ENCODE measurements around the gene REV3L.
"Not testable (repeated sequence)": the region's sequence is repeated elsewhere in the genome, so short reads cannot be mapped to it uniquely, and the experiment has no call there.

The REV3L gene

GRCh38 chr6:111361648-111362047, 121.4 kb downstream of the REV3L start:
- no peak for DNase-seq (ENCODE audit: low read depth)

DNA sequence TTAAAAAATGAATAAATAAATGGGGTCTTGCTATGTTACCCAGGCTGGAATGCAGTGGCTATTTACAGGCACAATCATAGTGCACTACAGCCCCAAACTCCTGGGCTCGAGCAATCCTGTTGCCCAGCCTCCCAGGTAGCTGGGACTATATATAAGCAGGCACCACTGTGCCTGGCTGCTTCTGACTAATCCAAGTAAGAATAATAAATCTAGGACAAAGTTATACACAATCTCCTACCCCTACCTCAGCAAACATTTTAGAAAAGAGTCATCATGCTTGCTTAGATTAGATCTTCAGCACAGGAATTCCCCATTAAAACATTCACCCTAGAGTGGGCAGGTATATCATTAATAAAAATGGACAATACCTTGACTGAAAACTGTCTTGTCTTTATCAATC, 124.6 kb downstream of the REV3L start:
- no peak for DNase-seq (ENCODE audit: low read depth)

DNA sequence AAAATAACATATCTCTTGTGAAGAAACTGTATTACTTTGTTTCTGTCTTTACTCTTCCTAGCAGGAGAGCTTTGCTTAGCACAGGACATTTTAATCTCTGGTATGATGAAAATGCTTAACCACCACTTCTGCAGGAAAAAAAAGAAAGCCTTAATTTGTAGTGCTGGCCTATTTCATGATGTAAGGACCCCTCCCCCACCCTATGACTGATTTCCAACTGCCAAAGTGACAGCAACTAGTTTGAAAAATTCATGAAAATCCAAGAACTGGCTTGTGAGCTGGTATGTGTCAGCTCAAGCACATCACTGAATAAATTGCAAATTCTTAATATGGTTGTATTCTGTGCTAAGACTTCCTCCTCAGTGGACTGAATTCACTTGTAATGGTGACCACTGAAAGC, 125.3 kb downstream of the REV3L start:
- no peak for DNase-seq (ENCODE audit: low read depth)

GRCh38 chr6:111356551-111356950, 126.5 kb downstream of the REV3L start:
- no peak for DNase-seq (ENCODE audit: low read depth)

DNA sequence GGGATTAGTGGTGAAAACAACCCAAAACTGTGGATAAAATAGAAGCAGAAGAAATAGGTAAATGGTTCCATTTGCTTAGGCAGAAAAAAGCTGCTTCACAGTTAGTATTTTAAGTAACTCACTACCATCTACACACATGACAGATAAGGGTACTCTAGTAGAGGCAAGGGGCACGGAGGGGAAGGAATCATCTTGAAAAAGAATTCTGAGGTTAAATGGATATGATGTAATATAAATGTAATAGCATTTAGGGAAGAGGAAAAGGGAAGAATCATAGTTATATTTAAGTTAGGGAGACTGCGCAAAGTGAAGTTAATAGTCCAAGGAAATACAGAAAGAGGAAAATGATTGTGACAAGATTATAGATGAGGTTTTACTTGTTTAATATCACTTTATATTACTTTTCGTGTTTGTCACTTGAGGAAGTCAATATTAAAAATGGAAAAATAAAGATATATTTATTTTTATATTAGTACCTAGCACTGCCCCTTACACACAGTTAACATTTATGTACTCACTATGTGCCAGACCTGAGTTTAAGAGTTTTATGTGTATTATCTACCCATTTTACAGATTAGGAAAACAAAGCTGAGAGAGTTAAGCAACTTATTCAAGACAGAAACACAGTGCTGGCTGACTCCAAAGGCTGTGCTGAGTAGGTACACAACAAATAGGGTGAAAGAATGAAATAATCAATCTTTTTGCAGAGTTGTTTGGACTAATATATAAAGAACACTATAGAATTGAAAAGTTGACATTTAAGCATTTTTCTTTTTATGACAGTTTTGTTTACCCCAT, 128.1 kb downstream of the REV3L start:
- DNase-seq (ENCODE audit: low read depth), result no peak

DNA sequence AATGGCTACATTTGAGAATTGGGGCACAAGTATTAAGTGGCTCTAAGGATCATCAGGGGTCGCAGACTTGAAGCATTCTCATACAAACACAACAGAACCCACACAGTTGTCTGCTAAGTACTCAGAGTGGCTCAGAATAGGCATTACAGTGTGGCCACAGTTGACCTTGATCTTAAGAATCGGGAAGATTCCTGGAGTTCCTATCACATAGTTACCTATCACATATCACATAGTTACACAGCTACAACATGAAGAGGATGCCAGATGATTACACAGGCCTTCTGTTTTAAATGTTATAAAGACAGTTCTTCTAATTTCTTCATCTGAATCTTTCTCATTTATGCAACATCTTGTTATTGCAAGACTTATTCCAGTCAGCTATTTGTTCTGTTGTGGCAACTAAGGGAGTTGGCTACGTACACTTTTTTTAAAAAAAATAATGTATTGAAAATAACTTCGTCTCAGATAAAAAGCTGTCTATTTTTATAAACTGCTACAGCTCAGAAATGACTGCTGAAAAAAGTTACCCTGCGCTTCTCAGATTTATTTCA, 129.0 kb downstream of the REV3L start:
- DNase-seq (ENCODE audit: low read depth), result no peak

GRCh38 chr6:111347589-111347988, 135.4 kb downstream of the REV3L start:
- no peak for DNase-seq (ENCODE audit: low read depth)

DNA sequence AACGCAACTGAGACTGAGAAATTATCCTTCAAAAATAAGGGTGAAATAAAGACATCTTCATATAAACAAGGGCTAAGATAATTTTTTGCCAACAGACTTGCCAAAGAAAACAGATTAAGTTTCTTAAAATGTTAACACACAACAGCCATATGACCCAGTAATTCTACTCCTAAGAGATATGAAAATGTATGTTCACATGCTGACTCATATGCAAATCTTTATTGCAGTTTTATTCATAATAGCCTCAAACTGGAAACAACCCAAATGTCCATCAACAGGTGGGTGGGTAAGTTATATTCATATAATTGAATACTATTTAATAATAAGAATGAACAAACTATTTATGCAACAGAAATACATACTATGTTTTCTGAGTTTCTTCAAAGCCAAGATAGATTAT, 140.1 kb downstream of the REV3L start:
- DNase-seq (ENCODE audit: low read depth), result no peak

DNA sequence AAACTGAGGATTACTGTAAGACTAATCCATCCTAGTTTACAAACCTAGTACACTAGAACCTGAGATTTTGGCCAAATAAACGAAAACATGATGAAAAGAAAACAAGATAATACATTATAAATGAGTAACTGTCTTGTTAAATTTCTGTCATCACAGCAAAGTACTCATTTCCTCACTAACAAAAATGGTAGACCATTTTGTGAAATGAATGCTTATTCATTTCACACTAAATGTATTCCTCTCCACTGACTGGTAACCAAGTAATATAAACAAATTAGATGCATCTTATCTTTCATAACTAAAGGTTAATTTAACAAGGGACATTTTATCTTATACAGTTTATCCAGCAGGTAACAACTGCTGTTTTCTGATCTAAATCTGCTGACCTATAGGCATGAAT, 143.7 kb downstream of the REV3L start:
- DNase-seq (ENCODE audit: low read depth), result no peak

DNA sequence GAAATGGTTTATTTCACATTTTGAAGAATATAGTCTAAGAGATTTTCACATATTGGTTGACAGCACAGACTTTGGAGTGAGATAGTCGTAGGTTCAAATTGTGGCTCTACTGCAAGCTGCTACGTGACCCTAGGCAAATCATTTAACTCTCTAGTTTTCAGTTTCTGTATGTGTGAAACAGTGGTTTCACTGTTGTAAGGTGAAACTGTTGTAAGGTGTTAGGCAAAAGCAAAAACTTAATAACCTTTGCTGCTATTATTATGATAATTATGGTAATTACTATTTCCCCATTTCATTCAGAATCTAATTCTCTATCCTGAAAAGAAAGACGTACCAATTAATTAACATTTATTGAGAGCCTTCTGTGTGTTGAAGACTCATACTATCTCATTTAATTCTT, 144.2 kb downstream of the REV3L start:
- no peak for DNase-seq (ENCODE audit: low read depth)

DNA sequence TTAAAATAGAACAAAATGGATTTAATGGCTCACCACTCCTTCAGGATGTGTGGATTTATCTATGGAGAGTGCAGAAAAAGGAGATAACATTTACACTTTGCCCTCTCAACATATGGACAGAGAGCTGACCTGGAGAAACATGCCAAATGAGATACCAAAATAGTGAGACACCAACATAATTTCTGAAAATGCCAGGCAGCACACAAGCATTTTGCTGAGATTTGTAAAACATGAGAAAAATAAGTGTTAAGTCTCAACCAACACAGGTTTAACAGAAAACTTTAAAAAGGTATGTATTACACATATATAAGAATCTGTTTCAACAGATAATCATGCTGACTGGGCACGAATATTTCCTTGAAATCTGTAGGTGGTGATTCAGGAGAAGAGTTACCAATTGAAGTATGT, 145.2 kb downstream of the REV3L start:
- DNase-seq (ENCODE audit: low read depth), result no peak

DNA sequence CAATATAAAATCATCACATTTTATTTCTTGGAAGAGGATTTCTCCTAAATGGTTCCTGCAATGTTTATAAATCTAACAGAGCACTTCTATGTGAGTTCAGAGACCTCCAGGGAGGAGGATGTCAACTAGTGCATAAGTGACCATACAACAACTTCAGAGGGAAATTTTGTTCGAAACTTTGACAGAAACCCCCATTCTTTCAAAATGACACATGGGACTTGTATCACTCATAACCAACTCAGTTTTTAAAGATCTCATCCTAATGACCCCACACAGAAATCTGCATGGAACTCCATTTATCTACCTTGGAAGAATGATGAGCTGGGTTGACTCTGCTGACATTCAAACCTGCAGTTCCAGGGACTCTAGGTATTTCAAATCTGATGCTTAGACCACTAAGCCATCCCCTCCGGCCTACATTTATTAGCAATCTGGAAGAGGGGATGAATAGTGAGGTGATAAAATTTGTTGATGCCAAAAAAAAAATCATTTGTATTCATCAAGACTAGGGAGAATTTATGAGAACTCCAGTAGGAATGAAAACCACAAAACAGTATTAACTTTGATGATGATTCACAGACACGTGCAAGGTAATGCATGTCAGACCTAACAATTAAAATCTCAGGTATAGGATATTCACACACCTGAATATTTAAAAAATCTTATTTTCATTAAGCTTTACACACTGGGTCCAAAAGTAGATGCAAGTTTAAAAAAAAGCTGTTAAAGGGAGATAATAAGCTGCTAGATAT, 153.0 kb downstream of the REV3L start:
- DNase-seq (ENCODE audit: low read depth), result no peak

GRCh38 chr6:111326563-111326962, 156.5 kb downstream of the REV3L start:
- no peak for DNase-seq (ENCODE audit: low read depth)

GRCh38 chr6:111322145-111322544, 160.9 kb downstream of the REV3L start:
- DNase-seq (ENCODE audit: low read depth), result no peak

DNA sequence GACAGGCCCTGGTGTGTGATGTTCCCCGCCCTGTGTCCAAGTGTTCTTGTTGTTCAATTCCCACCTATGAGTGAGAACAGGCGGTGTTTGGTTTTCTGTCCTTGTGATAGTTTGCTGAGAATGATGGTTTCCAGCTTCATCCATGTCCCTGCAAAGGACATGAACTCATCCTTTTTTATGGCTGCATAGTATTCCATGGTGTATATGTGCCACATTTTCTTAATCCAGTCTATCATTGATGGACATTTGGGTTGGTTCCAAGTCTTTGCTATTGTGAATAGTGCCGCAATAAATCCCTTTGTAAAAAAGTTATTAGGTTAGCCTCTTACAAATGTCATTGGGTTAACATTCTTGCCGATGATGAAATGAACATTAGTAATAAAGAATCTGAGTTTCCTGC, 175.1 kb downstream of the REV3L start:
- not testable (repeated sequence) for DNase-seq (ENCODE audit: low read depth)

DNA sequence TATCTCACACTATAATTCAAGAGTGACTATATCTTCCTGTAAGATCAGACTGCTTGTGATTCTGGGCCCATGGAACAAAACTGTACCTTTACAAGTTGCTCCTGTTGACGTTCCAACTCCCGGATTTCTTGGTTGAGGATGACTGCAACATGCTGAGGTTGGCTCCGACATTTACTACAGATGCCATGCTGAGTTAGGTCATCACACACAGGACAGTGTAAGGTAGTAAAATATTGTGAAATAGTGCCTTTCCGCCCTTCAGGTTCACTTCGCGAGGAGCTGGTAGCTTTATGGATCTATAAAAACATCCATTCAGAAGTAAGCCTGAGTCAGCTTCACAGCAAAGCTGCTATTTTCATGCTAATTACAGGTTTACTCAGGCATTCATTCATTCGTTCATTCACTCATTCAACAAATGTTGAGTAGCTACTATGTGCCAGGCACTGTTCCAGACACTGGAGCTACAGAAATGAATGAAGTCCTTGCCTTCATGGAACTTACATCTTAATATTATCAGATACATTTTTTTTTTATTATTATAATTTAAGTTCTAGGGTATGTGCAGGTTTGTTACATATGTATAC, 175.7 kb downstream of the REV3L start:
- DNase-seq (ENCODE audit: low read depth), result no peak

DNA sequence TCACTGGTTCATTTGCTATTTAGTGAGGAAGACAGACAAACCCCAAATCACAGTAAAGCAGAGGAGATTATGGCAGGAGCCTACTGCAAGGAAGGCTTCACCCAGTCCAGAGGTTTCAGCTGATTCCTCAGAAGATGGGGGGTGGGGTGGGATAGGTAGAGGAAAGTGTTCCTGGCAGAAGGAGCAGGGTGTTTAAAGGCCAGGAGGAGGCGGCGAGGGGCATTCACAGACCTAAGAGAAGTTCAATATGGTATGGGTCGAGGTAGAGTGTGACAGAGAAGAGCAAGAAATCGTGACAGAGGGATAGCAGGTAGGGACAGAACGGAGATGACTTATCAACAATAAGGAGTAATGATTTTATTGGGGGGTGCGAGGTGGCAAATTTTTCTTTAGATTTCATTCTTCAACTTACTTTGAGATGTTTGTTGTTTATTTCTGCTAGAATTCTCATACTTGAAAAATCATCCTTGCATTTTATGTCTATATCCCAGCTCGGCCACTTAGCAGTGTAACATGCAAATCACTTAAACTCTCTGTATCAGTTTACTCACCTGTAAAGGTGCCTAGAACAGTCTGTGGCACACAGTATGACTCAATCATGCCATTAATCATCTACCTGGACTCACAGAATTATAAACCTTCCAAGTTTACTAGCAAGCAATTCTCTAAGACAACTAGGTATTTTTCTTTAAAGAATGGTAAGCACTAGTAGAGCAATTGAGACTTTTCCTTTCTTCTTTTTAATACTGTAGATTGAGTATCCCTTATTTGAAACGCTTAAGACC, 176.7 kb downstream of the REV3L start:
- no peak for DNase-seq (ENCODE audit: low read depth)

DNA sequence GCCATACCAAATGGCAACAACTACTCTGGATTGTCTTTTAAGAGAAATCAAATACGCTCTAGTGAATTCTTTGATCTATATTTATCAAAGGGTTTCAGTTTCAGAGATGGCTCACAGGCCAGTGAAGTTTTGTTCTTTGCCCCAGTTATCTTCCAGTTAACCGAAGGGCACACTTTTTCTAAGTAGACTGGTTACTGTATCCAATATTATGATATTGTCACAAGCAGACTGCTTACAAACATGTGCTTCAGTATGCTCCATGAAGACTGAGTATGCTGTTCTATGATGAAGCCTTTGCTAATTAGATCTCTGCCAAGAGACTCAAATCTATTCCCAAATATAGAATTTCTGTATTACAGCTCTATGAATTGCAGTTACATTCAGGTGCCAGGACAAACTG, 181.1 kb downstream of the REV3L start:
- no peak for DNase-seq (ENCODE audit: low read depth)

GRCh38 chr6:111300938-111301800, 181.8 kb downstream of the REV3L start:
- not testable (repeated sequence) for DNase-seq (ENCODE audit: low read depth)

GRCh38 chr6:111297776-111298175, 185.2 kb downstream of the REV3L start:
- no peak for DNase-seq (ENCODE audit: low read depth)

DNA sequence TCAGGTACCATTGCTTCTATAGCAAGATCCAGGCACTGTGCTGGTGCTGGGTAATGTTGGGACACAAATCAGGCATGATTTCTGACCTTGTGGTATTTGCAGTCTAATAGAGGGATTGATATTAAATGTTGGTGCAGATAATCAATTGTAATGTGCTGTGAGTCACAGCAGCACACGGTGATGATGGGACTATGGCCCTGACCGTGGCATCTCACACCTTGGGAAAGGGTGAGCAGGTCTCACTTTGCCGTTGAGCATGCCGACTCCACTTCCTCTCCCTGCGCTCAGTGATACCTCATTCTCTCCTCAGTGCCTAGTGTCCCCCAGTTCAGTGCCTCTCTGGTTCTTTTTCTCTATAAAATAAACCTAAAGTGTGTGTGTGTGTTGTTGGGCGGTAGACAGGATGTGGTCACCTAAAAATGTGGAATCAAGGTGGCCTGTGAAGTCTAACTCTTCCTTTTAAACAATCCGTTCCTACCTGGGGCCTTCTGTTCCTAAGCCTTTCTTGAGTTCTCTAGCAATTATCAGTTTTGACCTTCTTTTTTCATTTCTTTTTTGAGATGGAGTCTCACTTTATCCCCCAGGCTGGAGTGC, 188.5 kb downstream of the REV3L start:
- no peak for DNase-seq (ENCODE audit: low read depth)

All from T follicular helper cell (primary cell).